ENCODE results near the gene USP28. TPM values are rescaled to one million over a fixed set of nuclear protein-coding genes. Genes with fewer than 3 reads are reported as not detected.

The USP28 gene
- total RNA-seq, 1 experiment from 2014 or later = 23.7 TPM

DNA sequence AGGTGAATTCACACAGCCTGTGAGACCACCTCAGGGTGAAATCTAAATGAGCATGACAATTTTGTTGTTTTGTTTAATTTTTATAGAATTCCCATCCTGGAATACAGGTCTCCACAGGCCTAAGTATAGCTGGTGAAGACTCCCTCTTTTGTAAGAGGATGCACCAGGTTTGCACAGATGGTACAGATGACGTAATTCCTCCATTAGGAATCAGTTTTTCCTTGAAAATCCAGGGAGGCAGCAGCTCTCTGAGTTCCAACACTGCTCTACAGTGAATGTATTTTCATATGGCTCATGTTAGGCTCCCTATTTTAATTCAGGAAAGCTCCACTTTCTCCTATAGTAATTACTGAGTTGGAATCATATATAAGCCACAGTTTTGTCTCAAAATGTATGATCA lies 47.2 kb downstream of the USP28 start:
- no TSS peak for BruUV-seq (replicated peaks)
- intact Hi-C loops (cut with micrococcal nuclease; ENCODE audit: unreplicated experiment) = no loop called here

DNA sequence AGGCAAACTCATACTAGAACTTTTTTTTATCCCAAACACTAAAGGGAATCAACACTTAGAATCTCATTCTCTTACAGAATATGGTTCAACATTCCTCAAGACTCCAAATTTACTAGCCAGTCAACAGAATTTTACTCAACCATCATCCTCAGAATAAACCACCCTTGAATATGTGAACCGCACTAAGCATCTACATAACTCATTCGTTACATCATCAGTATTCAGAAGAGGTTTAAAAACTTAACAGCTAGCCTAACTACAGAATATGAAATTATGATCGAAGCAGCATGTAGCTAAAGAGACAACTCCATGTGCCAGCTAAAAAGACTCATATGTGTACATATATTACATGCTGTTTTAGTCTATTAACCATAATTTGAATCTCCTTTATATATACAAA lies 47.9 kb downstream of the USP28 start:
- no peaks in the 10 kb centered on the region for H3K36me3 ChIP-seq (ENCODE audit: insufficient read depth, low read length, poor library complexity, severe bottlenecking)
- H3K27ac ChIP-seq (ENCODE audit: low read depth, low read length, poor library complexity, severe bottlenecking) = no peak overlapping the region
- ChIA-PET CTCF (no interaction called here), POLR2A (ENCODE audit: low non-redundant PET) (no interaction called here)
- TF ChIP-seq, protein P1, sequence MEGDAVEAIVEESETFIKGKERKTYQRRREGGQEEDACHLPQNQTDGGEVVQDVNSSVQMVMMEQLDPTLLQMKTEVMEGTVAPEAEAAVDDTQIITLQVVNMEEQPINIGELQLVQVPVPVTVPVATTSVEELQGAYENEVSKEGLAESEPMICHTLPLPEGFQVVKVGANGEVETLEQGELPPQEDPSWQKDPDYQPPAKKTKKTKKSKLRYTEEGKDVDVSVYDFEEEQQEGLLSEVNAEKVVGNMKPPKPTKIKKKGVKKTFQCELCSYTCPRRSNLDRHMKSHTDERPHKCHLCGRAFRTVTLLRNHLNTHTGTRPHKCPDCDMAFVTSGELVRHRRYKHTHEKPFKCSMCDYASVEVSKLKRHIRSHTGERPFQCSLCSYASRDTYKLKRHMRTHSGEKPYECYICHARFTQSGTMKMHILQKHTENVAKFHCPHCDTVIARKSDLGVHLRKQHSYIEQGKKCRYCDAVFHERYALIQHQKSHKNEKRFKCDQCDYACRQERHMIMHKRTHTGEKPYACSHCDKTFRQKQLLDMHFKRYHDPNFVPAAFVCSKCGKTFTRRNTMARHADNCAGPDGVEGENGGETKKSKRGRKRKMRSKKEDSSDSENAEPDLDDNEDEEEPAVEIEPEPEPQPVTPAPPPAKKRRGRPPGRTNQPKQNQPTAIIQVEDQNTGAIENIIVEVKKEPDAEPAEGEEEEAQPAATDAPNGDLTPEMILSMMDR (conservative IDR thresholded peaks at IDR 0.05; ENCODE audit: low read depth, low read length) = no peak
- TF ChIP-seq EZH2 (IDR thresholded peaks at IDR 0.05; ENCODE audit: borderline replicate concordance, low read depth, low read length, poor library complexity, severe bottlenecking) = no peak
- H3K27me3 ChIP-seq (replicated peaks; ENCODE audit: insufficient read depth, low read depth, low read length, poor library complexity) = no peaks in the 10 kb centered on the region
- H3K9me3 ChIP-seq (ENCODE audit: low read depth, low read length, poor library complexity, severe bottlenecking) = peaks cover 6% of the 10 kb centered on the region
- no peaks in the 10 kb centered on the region for H3K4me1 ChIP-seq (ENCODE audit: insufficient read depth, low read length, poor library complexity, severe bottlenecking)
- intact Hi-C loops (cut with micrococcal nuclease; ENCODE audit: unreplicated experiment) = no loop called here
- DNase-seq (ENCODE audit: low spot score) = no peak
- H3K4me3 ChIP-seq (ENCODE audit: low read depth, low read length, poor library complexity, severe bottlenecking) = no peak overlapping the region
- BruUV-seq (replicated peaks) = no TSS peak

More for the DNA sequence above, 47.2 kb downstream of the USP28 start:
- TF ChIP-seq, protein P1 (conservative IDR thresholded peaks at IDR 0.05; ENCODE audit: low read depth, low read length) = no peak
- TF ChIP-seq EZH2 (IDR thresholded peaks at IDR 0.05; ENCODE audit: borderline replicate concordance, low read depth, low read length, poor library complexity, severe bottlenecking) = no peak
- Histone ChIP-seq H3K27ac (ENCODE audit: low read depth, low read length, poor library complexity, severe bottlenecking) (no peak overlapping the region), H3K4me3 (ENCODE audit: low read depth, low read length, poor library complexity, severe bottlenecking) (no peak overlapping the region), H3K9me3 (ENCODE audit: low read depth, low read length, poor library complexity, severe bottlenecking) (peaks cover 6% of the 10 kb centered on the region), H3K36me3 (ENCODE audit: insufficient read depth, low read length, poor library complexity, severe bottlenecking) (no peaks in the 10 kb centered on the region), H3K27me3 (replicated peaks; ENCODE audit: insufficient read depth, low read depth, low read length, poor library complexity) (no peaks in the 10 kb centered on the region), H3K4me1 (ENCODE audit: insufficient read depth, low read length, poor library complexity, severe bottlenecking) (no peaks in the 10 kb centered on the region)
- ChIA-PET POLR2A (ENCODE audit: low non-redundant PET) (no interaction called here), CTCF (no interaction called here)
- no peak for DNase-seq (ENCODE audit: low spot score)

GRCh38 chr11:113818426-113818825 lies 56.9 kb downstream of the USP28 start:
- TF ChIP-seq EZH2 (IDR thresholded peaks at IDR 0.05; ENCODE audit: borderline replicate concordance, low read depth, low read length, poor library complexity, severe bottlenecking) = no peak
- TF ChIP-seq, protein P1 (conservative IDR thresholded peaks at IDR 0.05; ENCODE audit: low read depth, low read length) = no peak
- no peak overlapping the region for H3K4me3 ChIP-seq (ENCODE audit: low read depth, low read length, poor library complexity, severe bottlenecking)
- ChIA-PET CTCF (no interaction called here), POLR2A (ENCODE audit: low non-redundant PET) (no interaction called here)
- H3K27ac ChIP-seq (ENCODE audit: low read depth, low read length, poor library complexity, severe bottlenecking) = no peak overlapping the region
- BruUV-seq (replicated peaks) = no TSS peak
- H3K27me3 ChIP-seq (replicated peaks; ENCODE audit: insufficient read depth, low read depth, low read length, poor library complexity) = no peaks in the 10 kb centered on the region
- intact Hi-C loops (cut with micrococcal nuclease; ENCODE audit: unreplicated experiment) = no loop called here
- H3K36me3 ChIP-seq (ENCODE audit: insufficient read depth, low read length, poor library complexity, severe bottlenecking) = no peaks in the 10 kb centered on the region
- DNase-seq (ENCODE audit: low spot score) = no peak
- H3K9me3 ChIP-seq (ENCODE audit: low read depth, low read length, poor library complexity, severe bottlenecking) = no peaks in the 10 kb centered on the region
- no peaks in the 10 kb centered on the region for H3K4me1 ChIP-seq (ENCODE audit: insufficient read depth, low read length, poor library complexity, severe bottlenecking)
